MM.1S (cell line): ENCODE data around the gene SLC28A3.

Source experiments
- DNase-seq: peaks from one replicate; pipeline ENCODE4 v3.0.0-alpha.2; 2015
- H2AFZ ChIP-seq: fragments of 300-600 bp; sonication (generic); 2 replicates; pipeline ENCODE4 v1.6.0; 2016; ENCODE audit warnings: antibody characterized with exemption, low read length
- H3F3A ChIP-seq: fragments of 300-600 bp; sonication (generic); 2 replicates; pipeline ENCODE4 v1.6.1; 2016; ENCODE audit warnings: mild to moderate bottlenecking, antibody characterized with exemption, low read length, moderate library complexity, mixed read lengths; ENCODE audit not compliant: insufficient read depth
- H3K27ac ChIP-seq: fragments of 300-600 bp; sonication (generic); 2 replicates; pipeline ENCODE4 v1.5.1; 2016; ENCODE audit warnings: mild to moderate bottlenecking, low read length
- H3K27me3 ChIP-seq: fragments of 300-600 bp; sonication (generic); replicated peaks from 2 replicates; pipeline ENCODE4 v1.6.0; 2016; ENCODE audit warnings: low read length; ENCODE audit not compliant: insufficient read depth
- H3K36me3 ChIP-seq: fragments of 300-600 bp; sonication (generic); replicated peaks from 2 replicates; pipeline ENCODE4 v1.6.1; 2016; ENCODE audit warnings: mild to moderate bottlenecking, low read length, mixed read lengths; ENCODE audit not compliant: insufficient read depth
- H3K4me1 ChIP-seq: fragments of 300-600 bp; sonication (generic); 2 replicates; pipeline ENCODE4 v1.6.1; 2016; ENCODE audit warnings: low read length, mixed read lengths
- H3K4me2 ChIP-seq: fragments of 300-600 bp; sonication (generic); 2 replicates; pipeline ENCODE4 v1.6.0; 2016; ENCODE audit warnings: low read depth, low read length
- H3K4me3 ChIP-seq: fragments of 300-600 bp; sonication (generic); 2 replicates; pipeline ENCODE4 v1.5.1; 2016; ENCODE audit warnings: low read length, mixed read lengths
- H3K79me2 ChIP-seq: fragments of 300-600 bp; sonication (generic); 2 replicates; pipeline ENCODE4 v1.6.1; 2016; ENCODE audit warnings: mixed run types, low read length, mixed read lengths
- H3K9ac ChIP-seq: fragments of 300-600 bp; sonication (generic); 2 replicates; pipeline ENCODE4 v1.6.1; 2016; ENCODE audit warnings: low read length, mixed read lengths
- H3K9me2 ChIP-seq: fragments of 300-600 bp; sonication (generic); replicated peaks from 2 replicates; pipeline ENCODE4 v1.6.1; 2016; ENCODE audit warnings: mild to moderate bottlenecking, low read length, mixed read lengths; ENCODE audit not compliant: insufficient read depth
- H3K9me3 ChIP-seq: fragments of 300-600 bp; sonication (generic); replicated peaks from 2 replicates; pipeline ENCODE4 v1.6.1; 2016; ENCODE audit warnings: mild to moderate bottlenecking, low read length, mixed read lengths; ENCODE audit not compliant: insufficient read depth
- H4K20me1 ChIP-seq: fragments of 300-600 bp; sonication (generic); 2 replicates; pipeline ENCODE4 v1.6.1; 2016; ENCODE audit warnings: mild to moderate bottlenecking, low read length, moderate library complexity, mixed read lengths; ENCODE audit not compliant: insufficient read depth
- EZH2 ChIP-seq: fragments of 300-600 bp; sonication (generic); optimal IDR thresholded peaks from 2 replicates; pipeline ENCODE3; 2017; ENCODE audit warnings: low read depth, mild to moderate bottlenecking, antibody characterized with exemption, low read length, mixed read lengths
- EZH2phosphoT487 ChIP-seq: fragments of 300-600 bp; sonication (generic); IDR thresholded peaks from 2 replicates; pipeline ENCODE4 v1.6.1; 2018; ENCODE audit warnings: antibody characterized with exemption, low read length
- TF ChIP-seq, protein P1 (sequence below): fragments of 300-600 bp; sonication (generic); IDR thresholded peaks from 2 replicates; pipeline ENCODE4 v1.5.1; 2016; ENCODE audit warnings: antibody characterized with exemption, low read length, mixed read lengths

The SLC28A3 gene

DNA sequence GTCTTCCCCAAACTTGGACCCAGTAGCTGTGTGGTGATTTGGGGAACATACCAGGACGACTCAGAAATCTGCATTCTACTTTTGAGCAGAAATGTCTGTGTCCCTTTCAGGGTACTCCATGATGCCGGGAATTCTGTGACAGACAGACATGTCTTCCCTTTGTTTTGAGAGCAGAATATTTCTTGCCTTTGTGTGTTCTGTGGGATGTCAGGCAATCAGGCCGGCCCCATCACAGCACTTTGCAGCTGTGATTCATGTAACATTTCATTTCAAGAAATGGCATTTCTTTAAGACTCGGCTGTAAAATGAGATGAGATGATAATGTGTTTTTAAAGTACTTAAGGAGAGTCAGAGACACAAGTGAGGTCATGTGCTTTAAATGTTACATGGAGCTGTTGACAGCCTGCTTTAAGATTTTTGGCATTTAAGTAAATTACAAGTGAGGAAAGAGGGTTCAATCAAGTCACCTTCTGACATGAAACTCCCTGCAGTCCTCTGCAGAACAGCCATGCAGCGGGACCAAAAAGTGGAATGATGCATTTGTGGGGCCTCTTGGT, 98.7 kb downstream of the SLC28A3 start:
- no peak overlapping the region for H3K4me3 ChIP-seq

DNA sequence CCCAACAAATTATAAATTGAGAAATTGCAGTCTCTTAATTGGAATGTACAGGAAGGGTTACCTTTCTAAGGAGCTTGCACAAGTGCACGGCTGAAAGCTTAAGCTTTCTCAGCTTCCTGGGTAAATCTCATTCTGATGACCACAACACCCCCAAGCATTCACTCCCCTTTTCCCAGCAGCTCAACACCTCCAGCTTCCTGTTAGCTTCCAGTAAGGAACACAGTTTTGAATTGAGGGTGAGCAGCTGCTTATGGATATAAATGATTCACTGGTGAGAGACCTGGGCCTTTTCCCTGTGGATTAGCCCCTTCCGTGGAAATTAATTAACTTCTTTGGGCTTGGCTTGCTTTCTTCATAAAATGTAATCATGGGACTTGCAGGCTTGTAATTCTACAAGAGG, 101.2 kb downstream of the SLC28A3 start:
- Histone ChIP-seq H3K36me3 (no peaks in the 10 kb centered on the region), H3K4me2 (no peak overlapping the region), H3K9ac (no peak overlapping the region), H3K9me3 (no peaks in the 10 kb centered on the region), H3K27me3 (no peaks in the 10 kb centered on the region), H2AFZ (no peak overlapping the region), H3K4me3 (no peak overlapping the region), H3K4me1 (no peaks in the 10 kb centered on the region), H4K20me1 (no peaks in the 10 kb centered on the region), H3K9me2 (no peaks in the 10 kb centered on the region), H3K79me2 (no peaks in the 10 kb centered on the region), H3F3A (no peaks in the 10 kb centered on the region), H3K27ac (no peak overlapping the region)
- no peak for DNase-seq
- TF ChIP-seq EZH2phosphoT487 (no peak), EZH2 (no peak)
- TF ChIP-seq, protein P1, sequence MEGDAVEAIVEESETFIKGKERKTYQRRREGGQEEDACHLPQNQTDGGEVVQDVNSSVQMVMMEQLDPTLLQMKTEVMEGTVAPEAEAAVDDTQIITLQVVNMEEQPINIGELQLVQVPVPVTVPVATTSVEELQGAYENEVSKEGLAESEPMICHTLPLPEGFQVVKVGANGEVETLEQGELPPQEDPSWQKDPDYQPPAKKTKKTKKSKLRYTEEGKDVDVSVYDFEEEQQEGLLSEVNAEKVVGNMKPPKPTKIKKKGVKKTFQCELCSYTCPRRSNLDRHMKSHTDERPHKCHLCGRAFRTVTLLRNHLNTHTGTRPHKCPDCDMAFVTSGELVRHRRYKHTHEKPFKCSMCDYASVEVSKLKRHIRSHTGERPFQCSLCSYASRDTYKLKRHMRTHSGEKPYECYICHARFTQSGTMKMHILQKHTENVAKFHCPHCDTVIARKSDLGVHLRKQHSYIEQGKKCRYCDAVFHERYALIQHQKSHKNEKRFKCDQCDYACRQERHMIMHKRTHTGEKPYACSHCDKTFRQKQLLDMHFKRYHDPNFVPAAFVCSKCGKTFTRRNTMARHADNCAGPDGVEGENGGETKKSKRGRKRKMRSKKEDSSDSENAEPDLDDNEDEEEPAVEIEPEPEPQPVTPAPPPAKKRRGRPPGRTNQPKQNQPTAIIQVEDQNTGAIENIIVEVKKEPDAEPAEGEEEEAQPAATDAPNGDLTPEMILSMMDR, result no peak

More for the DNA sequence above, 98.7 kb downstream of the SLC28A3 start:
- Histone ChIP-seq H3K4me2 (no peak overlapping the region), H3K9ac (no peak overlapping the region), H3K36me3 (no peaks in the 10 kb centered on the region), H3K9me3 (no peaks in the 10 kb centered on the region), H4K20me1 (no peaks in the 10 kb centered on the region), H3F3A (no peaks in the 10 kb centered on the region), H3K4me1 (no peaks in the 10 kb centered on the region), H2AFZ (no peak overlapping the region), H3K27ac (no peak overlapping the region), H3K9me2 (no peaks in the 10 kb centered on the region), H3K27me3 (no peaks in the 10 kb centered on the region), H3K79me2 (no peaks in the 10 kb centered on the region)
- DNase-seq, result no peak
- TF ChIP-seq, protein P1, result no peak
- TF ChIP-seq EZH2phosphoT487 (no peak), EZH2 (no peak)

DNA sequence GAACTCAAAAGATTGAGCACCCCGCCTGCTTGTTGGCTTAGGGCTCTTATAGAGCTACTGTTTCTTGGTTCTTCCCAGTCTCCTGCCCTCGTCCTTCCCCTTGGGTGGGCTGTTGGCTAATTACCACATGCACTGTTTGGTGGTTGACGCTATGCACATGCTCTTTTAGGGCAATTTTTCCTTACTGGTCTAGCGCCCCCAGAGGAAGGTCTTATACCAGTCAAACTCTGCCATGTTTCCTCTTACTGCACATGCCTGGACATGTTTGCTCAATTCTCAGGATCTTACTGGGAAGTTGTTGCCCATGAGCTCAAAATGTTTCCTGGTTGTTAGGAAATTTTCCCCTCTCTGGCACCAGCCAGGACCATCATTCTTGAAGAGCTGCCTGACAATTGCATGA, 101.9 kb downstream of the SLC28A3 start:
- H3K4me3 ChIP-seq, result no peak overlapping the region
- no peak overlapping the region for H2AFZ ChIP-seq
- no peaks in the 10 kb centered on the region for H3K27me3 ChIP-seq
- H4K20me1 ChIP-seq, result no peaks in the 10 kb centered on the region
- no peak overlapping the region for H3K4me2 ChIP-seq
- no peaks in the 10 kb centered on the region for H3K4me1 ChIP-seq
- no peak overlapping the region for H3K27ac ChIP-seq
- no peaks in the 10 kb centered on the region for H3K9me3 ChIP-seq
- H3F3A ChIP-seq, result no peaks in the 10 kb centered on the region
- no peaks in the 10 kb centered on the region for H3K36me3 ChIP-seq
- DNase-seq, result no peak
- TF ChIP-seq EZH2phosphoT487, result no peak
- TF ChIP-seq, protein P1, result peak; percentile 27
- no peak for TF ChIP-seq EZH2
- H3K9ac ChIP-seq, result no peak overlapping the region
- H3K79me2 ChIP-seq, result no peaks in the 10 kb centered on the region
- no peaks in the 10 kb centered on the region for H3K9me2 ChIP-seq
